ENCODE results near the gene MEX3A. TPM values are rescaled to one million over a fixed set of nuclear protein-coding genes. Genes with fewer than 3 reads are reported as not detected.
A peak's percentile ranks its signal among the peaks of the same experiment; 100 is the strongest.

MEX3A gene
- total RNA-seq, 1 experiment from 2014 or later, result 68.0 TPM

DNA sequence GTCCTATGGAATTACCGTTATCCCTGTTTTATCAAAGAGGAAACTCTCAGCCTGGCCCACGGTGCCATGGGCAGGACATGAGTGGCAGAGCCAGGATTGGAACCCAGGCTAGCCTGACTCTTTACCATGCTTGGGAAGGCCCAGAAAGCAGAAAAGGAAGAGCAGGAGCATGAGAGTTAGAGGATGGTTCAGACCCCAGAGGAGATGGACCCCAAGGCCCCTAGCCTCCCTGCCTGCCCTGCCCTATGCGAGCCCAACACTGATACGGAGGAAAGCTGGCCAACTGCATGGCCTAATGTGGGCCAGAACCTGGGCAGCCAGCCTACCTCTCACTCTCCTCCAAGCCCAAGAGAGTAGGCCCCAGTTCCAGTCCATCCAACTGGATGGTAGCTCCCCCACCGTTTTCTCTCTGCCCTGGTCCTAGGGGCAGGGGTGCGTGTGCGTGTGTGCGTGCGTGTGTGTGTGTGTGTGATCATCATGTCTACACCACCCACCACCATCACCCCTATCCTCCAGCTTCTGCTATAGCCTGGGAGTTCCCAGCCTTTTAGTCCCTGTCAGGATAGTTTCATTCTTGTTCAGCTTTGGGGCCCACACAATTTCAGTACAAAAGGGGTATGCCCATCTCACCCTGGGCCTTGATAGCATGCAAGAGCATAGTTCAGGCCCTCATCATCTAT lies 15.4 kb upstream of the MEX3A start:
- no peak overlapping the region for H3K4me2 ChIP-seq (ENCODE audit: insufficient read depth, insufficient read length, low read length)
- H2BK20ac ChIP-seq (ENCODE audit: low read depth, low read length, poor library complexity, severe bottlenecking), result no peak overlapping the region
- no peak overlapping the region for H3K9ac ChIP-seq (ENCODE audit: extremely low read depth, insufficient read length, low read length)
- Mint-ChIP-seq H3K36me3 (ENCODE audit: insufficient read depth in 1 of 3, low read depth in 3 of 3) (peaks cover 11 to 28% (median 19%) of the 10 kb centered on the region in 3 experiments), H3K27ac (peak overlapping the region in 2 of 3 experiments; percentile 45 to 83; a peak in 3 of 7 replicates), H3K27me3 (ENCODE audit: low read depth) (no peaks in the 10 kb centered on the region), H3K4me3 (no peak overlapping the region), H3K9me3 (no peaks in the 10 kb centered on the region; a peak in 1 of 5 replicates), H3K4me1 (peaks cover 29 to 35% of the 10 kb centered on the region in 2 experiments)
- no peak overlapping the region for H4K8ac ChIP-seq (replicated peaks; ENCODE audit: insufficient read length, low read depth, low read length)
- no peaks in the 10 kb centered on the region for H3K23me2 ChIP-seq (ENCODE audit: insufficient read length, low read depth, low read length, poor library complexity, severe bottlenecking)
- H3K27ac ChIP-seq (ENCODE audit: insufficient read length, low read depth, low read length), result no peak overlapping the region
- no peak overlapping the region for H2BK15ac ChIP-seq (ENCODE audit: low read depth, low read length)
- H3T11ph ChIP-seq (ENCODE audit: low read length), result no peak overlapping the region
- H3K27me3 ChIP-seq (ENCODE audit: insufficient read depth, low read length), result no peaks in the 10 kb centered on the region
- no peak overlapping the region for H3K14ac ChIP-seq (ENCODE audit: insufficient read depth, low read length)
- H3K79me2 ChIP-seq (ENCODE audit: insufficient read depth, low read length), result no peaks in the 10 kb centered on the region
- TF ChIP-seq, protein P1, sequence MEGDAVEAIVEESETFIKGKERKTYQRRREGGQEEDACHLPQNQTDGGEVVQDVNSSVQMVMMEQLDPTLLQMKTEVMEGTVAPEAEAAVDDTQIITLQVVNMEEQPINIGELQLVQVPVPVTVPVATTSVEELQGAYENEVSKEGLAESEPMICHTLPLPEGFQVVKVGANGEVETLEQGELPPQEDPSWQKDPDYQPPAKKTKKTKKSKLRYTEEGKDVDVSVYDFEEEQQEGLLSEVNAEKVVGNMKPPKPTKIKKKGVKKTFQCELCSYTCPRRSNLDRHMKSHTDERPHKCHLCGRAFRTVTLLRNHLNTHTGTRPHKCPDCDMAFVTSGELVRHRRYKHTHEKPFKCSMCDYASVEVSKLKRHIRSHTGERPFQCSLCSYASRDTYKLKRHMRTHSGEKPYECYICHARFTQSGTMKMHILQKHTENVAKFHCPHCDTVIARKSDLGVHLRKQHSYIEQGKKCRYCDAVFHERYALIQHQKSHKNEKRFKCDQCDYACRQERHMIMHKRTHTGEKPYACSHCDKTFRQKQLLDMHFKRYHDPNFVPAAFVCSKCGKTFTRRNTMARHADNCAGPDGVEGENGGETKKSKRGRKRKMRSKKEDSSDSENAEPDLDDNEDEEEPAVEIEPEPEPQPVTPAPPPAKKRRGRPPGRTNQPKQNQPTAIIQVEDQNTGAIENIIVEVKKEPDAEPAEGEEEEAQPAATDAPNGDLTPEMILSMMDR (conservative IDR thresholded peaks at IDR 0.05), result no peak
- H2BK12ac ChIP-seq (ENCODE audit: insufficient read length, low read depth, low read length), result no peak overlapping the region
- 0 out of 2 replicates have a peak, but pooled peaks cover 2% of the 10 kb centered on the region for H3K4me1 ChIP-seq (ENCODE audit: insufficient read depth, low read length)
- no CpG with 5 or more reads among the region's 9 CpGs for WGBS (ENCODE audit: extremely low coverage, insufficient read length, low lambda C conversion rate)
- H2AK5ac ChIP-seq (ENCODE audit: insufficient read length, low read length), result no peak overlapping the region
- no peak for DNase-seq
- no peak overlapping the region for H2AFZ ChIP-seq (ENCODE audit: low read length)
- H4K91ac ChIP-seq (ENCODE audit: insufficient read length, low read depth, low read length), result no peak overlapping the region
- H2BK120ac ChIP-seq (ENCODE audit: low read depth, low read length, poor library complexity, severe bottlenecking), result no peak overlapping the region
- no peaks in the 10 kb centered on the region for H3K79me1 ChIP-seq (ENCODE audit: insufficient read depth, low read depth, low read length, poor library complexity, severe bottlenecking)
- H3K9me3 ChIP-seq (ENCODE audit: control insufficient read depth, low read depth, low read length), result no peaks in the 10 kb centered on the region
- no peak overlapping the region for H4K5ac ChIP-seq (ENCODE audit: insufficient read length, low read depth, low read length)
- no peak overlapping the region for H3K23ac ChIP-seq (ENCODE audit: insufficient read length, low read depth, low read length)
- no peak overlapping the region for H2BK5ac ChIP-seq (ENCODE audit: insufficient read length, low read length)
- H3K18ac ChIP-seq (ENCODE audit: insufficient read length, low read depth, low read length), result no peak overlapping the region
- H3K56ac ChIP-seq (ENCODE audit: insufficient read length, low read depth, low read length), result no peak overlapping the region
- H4K20me1 ChIP-seq (ENCODE audit: control insufficient read depth, insufficient read depth, insufficient read length), result peaks cover 2% of the 10 kb centered on the region
- no peak overlapping the region for H3K4ac ChIP-seq (ENCODE audit: low read depth, low read length)

Measured in H9 (cell line).